GM18520 (cell line): ENCODE measurements around the gene RNF220.

Experiments
- ATAC-seq: cut with Tn5 transposase; IDR thresholded peaks from one replicate; pipeline ENCODE4 v1.9.1; 2021; ENCODE audit not compliant: unreplicated experiment

The RNF220 gene

GRCh38 chr1:44576456-44577150 is 171.5 kb downstream of the RNF220 start:
- no peak for ATAC-seq

- no peak for ATAC-seq
Observed at GRCh38 chr1:44581205-44581604, 176.2 kb downstream of the RNF220 start.

DNA sequence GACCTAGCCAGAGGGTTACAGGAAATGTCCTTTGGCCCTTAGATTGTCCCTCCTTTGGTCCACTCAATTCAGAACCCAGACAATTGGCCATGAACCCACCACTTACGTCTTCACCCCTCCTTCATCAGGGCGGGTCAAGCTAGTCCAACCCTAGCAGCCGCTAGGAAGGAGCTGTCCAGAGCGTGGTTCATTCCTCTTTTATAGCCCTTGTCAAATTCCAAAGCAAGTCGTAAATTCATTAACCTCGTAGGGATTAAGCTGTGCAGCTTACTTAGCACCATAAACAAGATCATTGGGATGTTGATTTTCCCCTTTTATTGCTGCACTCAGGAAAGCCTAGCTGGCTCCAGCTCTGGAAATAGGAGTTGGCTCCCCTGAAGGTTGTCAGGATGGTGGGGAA is 179.1 kb downstream of the RNF220 start:
- no peak for ATAC-seq

- ATAC-seq = no peak
Observed at GRCh38 chr1:44585315-44585920, 180.4 kb downstream of the RNF220 start.

DNA sequence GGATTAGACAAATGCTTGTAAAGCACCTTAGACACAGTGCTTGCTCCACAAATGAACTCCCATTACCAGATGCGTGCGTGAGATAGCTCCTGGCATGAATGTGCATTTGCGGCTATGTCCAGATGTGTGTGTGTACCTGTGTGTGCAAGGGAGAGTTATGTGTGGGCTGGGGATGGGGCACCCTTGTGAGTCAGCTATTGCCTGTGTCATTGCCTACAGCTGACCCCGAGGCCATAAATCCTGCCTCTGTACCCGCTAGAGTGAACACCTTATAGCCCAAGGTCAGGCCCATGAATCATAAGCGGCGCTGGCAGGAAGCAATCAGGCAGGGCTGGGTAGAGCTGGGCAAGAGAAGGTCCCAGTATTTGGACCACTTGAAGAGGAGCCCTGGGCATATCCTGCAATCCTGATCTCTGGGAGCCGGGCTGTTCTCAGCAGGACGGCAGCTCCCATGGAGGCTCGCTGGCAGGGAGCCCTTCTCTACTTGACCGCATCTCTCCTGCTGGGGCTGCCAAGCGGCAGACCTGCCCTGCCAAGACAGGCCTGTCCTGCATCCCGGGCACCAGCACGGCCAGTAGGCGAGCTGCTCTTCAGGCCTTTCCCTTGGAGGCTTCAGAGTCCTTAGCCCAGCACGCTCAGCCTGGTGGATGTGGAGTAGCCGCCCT is 182.9 kb downstream of the RNF220 start:
- no peak for ATAC-seq

DNA sequence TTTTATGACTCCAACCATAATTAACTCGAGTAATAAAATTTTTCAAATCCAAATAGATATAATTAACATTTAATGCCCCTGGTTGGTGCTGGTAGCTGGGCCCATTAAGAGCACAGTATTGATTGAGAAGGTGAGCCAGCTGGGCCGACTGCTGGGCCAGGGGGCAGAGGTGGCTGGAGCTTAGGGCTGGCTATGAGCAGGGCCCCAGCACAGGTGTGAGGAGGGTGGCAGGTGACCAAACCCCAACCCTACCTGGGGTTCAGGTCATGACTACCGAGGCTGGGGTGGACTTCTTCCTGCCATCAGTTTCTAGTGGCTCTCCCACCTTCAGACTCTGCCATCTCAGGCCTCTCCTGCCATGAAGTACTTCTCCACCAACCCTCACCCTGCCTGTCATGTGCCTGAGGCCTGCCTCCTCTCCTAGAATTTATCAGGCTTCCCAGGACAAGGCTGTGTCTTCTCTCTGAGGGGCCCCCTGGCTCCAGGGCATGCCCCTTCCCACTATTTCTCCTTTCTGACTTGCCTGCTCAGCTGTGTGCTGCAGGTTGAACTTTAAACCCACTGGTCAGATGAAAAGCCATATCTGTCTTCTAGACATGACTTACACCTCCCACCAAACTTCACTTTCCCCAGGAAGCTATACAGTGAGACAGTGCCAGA is 183.6 kb downstream of the RNF220 start:
- ATAC-seq = no peak

DNA sequence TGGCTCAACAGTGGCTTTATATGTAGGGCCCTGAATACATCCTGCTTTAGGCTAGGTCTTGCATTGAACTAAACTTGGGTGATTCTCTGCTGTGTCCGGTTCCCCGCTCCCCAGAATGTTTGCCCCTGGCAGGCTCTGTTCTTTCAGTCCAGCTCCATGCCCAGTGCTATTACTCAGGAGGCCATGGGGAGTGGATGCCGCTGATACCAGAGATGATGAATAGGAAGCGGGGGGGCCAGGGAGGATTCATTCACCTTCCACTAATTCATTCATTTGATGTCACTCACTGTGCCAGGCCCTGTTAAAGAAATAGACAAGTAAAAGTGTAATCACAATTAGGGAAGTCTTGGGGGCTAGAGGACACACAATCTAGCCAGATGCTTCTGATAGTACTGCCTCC is 185.4 kb downstream of the RNF220 start:
- ATAC-seq = no peak

DNA sequence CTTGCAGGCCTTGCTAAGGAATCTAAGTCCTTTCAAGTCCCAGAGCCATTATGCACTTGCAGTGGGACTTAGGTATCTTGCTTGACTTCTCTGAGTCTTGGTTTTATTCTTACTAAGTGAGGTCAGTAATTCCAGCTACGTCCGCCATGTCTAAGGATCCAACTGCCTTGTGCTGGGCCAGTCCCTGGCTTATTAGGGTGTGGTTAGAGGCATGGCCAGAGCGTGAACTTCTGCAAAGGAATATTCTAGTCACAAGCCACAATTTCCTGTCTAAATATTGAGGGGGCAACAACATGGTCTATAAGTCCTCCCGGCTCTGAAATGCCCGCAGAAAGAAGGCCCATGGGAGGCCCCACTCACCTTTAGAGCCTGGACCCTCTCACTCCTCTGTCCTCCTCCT is 186.3 kb downstream of the RNF220 start:
- no peak for ATAC-seq

- ATAC-seq = no peak
Observed at GRCh38 chr1:44592208-44593145, 187.4 kb downstream of the RNF220 start.

DNA sequence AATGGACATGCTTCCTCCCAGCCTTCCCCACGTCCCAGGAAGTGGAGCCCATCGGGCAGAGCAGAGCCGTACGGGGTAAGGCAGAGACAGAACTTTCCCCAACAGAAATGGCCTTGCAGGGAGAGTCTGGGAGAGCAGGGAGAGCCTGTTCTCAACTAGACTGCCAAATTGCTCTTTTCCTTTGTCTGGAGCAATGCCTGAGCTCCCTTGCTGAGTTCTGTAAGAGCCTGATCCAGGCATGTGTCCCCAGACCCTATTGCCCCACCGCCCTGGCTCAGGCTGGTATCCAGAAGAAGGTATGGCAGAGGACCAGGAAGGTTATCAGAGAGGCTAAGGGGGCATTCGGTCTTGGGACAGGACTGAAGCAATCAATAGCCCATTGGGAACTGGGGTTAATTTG is 189.3 kb downstream of the RNF220 start:
- no peak for ATAC-seq

DNA sequence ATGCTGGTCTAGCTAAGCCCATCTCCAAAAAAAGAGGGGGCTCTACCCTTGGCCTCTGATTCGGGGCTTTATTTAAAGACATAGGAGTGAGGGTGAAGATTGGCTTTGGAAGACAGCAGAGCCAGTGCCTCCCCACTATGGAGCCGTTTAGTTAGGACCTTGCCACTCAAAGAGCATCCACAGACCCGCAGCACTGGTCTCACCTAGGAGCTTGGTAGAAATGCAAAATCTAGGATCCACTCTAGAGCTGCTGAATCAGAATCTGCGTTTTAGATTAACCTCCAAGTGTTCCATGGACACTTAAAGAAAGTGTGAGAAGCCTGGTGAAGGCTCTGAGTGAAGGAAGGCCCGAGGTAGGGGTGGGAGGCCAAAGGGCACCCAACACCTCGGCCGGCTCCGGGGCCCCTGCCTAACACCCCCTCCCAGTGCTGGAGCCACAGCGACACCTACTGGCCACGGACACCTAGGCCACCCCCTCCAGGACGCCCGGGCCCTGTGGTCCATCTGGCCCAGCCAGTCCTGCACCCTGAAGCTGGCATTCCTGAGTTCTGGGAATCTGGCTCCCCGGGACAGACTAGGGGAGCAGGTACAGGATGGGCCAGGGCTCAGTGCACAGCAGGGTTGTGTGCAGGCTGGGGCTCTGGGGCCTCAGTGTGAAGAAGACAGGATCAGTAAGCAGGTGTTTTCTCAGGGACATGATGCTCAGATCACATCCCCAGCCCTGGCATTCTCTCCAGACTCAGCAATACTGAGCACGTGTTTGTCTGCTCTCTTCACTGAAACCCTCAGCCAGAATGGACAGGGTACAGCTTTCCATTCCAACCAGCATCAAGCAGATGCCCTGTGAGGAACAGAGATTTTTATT is 190.0 kb downstream of the RNF220 start:
- ATAC-seq = no peak

GRCh38 chr1:44596511-44596910 is 191.5 kb downstream of the RNF220 start:
- no peak for ATAC-seq

GRCh38 chr1:44598167-44598566 is 193.1 kb downstream of the RNF220 start:
- ATAC-seq = no peak

- no peak for ATAC-seq
Observed at GRCh38 chr1:44602634-44603628, 197.9 kb downstream of the RNF220 start.

DNA sequence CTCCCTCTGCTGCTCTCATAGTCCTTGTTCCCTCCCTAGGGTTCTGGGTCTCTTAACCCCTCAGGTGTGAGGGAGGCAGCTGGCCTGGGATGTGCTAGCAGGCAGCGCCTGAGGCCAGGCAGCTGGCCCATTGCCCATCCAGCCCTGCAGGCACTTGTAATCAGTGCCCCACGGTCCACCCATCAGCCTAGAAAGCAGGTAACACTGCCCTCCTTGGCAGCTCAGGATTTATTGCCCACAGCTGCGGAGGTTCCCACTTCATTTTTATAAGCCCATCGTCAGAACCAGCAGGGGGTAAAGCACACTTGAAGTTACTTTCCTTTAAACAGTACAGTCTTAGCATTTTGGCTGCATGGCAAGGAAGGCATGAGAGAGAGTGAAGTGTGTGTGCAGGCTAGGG is 198.7 kb downstream of the RNF220 start:
- no peak for ATAC-seq

- no peak for ATAC-seq
Observed at GRCh38 chr1:44604157-44604955, 199.3 kb downstream of the RNF220 start.

DNA sequence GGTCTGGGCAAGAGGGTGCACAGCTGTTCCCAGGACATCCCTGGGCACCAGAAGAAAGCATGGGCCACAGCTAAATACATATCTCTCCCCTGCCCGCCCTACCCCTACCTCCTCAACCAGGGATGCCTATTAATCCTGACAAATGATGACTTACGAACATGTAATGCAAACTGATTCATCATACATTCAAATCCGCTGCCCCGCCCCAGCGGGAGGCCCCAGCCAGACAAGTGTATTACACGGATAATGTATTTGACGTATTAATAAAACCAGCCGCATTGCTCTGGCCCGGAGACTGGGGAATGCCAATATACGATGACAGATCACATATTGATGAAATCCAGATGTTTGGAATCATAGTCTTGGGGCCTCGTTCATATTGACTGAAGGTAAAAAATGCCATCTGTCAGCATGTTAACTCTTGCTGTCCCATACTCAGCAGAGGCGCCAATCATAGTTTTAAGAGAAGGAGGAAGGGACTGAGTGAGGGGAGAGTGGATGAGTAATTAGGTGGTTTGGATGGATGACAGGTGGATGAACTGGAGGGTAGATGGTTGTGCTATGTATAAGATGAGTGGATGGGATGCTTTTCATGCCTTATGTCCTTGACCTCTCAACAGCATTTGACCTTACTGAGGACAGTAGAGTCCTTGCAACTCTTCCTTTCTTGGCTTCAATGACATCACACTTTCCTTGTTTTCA is 201.0 kb downstream of the RNF220 start:
- ATAC-seq = no peak
